Inflammatory macrophage treated with lipopolysaccharide for 1 hour (primary cell): Measurements from ENCODE around the gene PIK3CB.
A peak's percentile ranks its signal among the peaks of the same experiment; 100 is the strongest.
"Not testable (repeated sequence)": the region's sequence is repeated elsewhere in the genome, so short reads cannot be mapped to it uniquely, and the experiment has no call there.

Experiments used
- DNase-seq, 2 donors: peaks; one replicate each; pipeline ENCODE4 v3.0.0-alpha.2; 2020 to 2022

Gene PIK3CB

DNA sequence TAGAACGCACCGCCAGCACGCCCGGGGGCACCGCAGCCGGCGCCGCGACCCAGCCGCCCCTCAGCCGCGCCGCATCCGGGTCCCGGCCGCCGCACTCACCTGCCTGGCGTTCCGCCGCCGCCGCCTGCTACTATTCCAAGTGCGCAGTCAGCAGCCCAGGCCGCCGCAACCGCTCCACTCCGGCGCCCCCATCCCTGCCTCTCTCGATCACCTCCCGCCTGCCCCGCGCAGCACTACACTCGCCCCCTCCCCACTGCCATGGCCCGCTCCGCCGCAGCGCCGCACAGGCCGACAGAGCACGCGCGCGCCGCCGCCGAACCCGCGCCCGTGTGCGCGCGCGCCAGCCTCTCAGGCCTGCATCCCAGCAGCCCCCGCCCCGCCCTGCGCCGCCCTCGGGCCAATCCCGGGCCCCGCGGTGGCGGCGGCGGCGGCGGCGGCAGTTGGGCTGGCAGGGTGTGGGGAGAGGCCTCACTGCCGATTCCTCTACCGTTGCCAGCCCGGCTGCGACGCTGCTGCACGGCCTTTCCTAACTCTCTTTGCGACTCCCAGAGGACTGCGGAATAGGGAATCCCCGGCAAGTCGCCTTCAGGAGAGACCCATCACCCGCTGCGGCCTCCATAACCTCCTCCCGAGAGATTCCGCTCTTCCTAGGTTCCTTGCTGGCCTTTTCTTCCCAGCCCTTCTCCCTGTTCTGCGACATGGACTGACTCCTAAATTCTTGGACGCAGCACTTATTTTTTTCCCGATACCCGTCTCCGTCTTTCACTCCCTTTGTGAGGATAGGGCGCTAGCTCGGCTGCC, at the start of gene PIK3CB:
Gene PIK3CB, minus strand, starts transcription at position 333 of the 801 bp plus-strand sequence. CDS start 75,585 bp downstream, outside the sequence.
- DNase-seq = peak; percentile 83 to 87

DNA sequence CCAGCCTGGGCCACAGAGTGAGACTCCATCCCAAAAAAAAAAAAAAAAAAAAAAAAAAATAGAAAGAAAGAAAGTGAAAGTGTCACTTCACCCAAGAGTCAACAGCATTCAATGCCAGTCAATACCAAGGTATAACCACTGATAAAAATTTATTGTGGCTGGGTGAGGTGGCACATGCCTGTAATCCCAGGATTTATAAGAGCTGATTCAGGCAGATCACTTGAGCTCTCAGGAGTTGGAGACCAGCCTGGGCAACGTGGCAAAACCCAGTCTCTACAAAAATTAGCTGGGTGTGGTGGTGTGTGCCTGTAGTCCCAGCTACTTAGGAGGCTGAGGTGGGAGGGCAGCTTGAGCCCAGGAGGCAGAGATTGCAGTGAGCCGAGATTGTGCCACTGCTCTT, 46.5 kb upstream of the PIK3CB start:
- DNase-seq = no peak

DNA sequence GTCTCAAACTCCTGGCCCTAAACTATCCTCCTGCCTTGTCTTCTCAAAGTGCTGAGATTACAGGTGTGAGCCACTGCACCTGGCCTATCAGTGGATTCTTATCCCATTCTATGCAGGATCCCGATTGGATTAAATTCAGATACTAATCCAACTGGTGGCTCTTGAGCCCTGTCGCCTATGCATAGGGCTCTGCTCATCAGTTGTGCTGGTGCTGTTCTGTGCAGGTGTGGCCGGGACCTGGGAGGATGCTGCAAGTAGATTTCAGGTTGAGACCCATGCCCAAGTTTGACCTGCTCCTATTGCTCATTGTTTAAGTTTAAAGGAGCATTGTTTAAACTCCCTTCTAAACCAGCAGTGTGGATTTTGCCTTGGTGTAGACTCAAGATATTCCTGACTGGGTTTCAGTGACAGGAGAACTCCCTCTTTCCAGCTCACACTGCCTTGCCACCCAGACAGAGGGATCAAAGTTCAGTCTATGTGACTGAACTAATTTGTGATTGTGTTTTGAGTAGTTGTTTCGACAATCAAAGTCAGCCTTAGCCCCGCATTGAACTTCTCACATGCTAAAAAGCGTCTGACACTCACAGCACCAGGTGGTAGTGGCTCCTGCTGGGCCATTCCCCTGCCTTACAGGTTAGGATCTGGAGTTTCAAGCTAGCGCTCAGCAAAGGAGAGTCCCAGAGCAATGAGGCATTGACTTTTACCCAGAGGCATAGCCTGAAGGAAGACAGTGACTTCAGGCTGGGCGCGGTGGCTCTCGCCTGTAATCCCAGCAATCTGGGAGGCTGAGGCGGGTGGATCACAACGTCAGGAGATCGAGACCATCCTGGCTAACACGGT, 45.0 kb upstream of the PIK3CB start:
- no peak for DNase-seq

DNA sequence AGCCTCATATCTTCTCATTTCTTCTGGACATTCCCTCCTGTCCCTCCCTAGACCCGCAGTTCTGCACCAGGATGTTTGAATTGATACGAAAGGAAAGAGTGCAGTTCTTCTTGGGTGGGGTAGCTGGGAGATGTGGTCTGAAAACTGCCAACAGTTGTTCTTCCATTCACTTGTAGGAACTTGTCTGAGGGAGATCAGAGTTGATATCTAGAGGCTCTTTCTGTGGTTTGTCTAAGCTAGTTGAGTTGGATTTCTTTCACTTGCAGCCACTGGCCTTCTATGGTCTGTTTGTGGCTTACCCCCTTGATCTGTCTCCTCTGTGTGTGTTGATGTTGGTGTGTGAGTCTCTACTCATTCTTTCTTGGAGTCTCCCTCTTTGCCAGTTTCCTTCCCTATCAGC, 42.5 kb upstream of the PIK3CB start:
- DNase-seq = no peak

DNA sequence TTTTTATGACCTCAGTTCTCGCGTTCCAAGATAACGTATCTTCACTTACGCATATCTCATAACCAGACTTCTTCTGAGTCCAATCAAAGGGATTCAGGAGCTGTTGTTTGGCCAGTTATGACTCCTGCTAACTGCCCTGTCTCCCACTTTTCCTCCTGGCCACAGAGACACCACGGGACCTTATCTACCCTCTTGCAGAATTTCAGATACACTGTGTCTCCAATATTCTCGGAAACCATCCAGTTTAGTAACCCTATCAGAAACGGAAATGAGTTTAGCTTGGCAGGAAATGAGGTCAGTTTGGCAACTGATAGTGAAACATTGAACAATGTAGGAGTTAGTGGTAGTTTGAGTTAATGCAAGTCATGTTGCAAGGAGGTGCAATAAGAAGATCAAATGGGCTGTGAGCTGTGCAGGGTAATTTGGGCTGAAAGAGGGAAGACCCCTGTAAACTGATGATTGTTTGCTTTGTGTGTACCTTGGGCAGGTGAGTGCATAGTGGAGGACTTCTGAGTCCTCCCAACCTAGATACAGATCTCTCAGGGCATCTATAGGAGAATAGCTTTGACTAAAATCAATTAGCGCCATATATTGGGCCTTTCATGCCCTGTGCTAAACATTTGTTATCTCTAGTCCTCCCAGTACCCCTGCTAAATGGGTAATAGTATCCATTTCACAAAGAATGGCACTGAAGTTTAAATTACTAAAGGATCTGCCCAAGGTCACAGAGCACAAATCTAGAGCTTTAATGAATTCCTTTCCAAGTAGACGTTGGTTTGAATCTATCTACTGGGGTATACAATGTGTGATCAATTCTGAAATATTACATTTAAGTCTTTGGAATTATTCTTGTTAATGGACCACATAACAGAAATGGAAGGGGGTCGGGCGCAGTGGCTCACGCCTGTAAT, 41.3 kb upstream of the PIK3CB start:
- DNase-seq = peak; percentile 82 to 87

DNA sequence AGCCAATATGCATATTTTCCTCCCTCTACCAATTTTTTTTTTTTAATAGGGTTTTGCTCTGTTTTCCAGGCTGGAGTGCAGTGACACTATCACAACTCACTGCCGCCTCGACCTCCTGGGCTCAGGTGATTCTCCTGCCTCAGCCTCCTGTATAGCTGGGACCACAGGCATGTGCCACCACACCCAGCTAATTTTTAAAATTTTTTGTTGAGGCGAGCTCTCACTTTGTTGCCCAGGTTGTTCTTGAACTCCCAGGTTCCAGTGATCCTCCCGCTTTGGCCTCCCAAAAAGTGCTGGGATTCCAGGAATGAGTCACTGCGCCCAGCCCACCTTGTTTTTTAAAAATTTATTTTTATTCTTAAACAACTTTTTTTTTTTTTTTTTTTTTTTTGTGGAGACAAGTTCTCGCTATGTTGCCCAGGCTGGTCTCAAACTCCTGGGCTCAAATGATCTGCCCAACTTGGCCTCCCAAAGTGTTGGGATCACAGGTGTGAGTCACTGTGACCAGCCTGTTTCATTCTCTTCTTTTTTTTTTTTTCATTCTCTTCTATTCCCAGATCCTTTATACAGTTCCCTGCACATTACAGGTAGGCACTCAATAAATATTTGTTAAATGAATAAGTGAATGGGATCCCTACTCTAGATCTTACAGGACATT, 40.5 kb upstream of the PIK3CB start:
- DNase-seq = no peak

DNA sequence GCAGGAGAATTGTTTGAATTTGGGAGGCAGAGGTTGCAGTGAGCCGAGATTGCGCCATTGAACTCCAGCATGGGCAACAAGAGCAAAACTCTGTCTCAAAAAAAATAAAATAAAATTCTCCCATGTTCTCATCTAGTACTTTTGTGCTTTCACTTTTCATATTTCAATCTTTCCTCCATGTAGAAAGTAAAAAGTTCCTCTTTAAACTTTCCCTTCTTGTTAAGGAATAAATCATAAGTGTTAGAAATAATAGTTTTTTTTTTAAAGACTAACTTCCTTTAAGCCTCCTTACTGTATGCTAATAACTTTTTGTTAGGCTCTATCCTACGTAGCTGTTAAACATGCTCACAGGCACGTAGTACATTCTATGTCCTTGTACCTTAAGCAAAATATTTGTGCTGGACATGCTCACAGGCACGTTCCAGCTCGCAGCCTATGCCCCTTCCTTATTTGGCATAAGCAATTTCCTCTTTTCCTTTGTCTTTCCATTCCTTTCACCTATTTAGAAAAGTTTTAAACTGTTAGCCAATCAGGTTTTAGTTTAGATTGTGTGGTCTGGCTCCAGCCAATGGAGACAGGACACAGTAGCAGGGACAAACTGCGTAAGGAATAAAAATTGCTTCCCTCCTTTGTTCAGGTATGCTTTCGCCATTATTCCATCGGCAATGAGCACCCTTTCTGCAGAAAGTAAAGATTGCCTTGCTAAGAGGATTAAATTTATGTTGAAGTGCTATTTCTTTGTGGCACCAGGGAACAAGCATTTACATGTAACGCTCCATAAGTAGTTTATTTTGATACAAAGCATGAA, 38.9 kb upstream of the PIK3CB start:
- DNase-seq = peak; percentile 57 to 80

DNA sequence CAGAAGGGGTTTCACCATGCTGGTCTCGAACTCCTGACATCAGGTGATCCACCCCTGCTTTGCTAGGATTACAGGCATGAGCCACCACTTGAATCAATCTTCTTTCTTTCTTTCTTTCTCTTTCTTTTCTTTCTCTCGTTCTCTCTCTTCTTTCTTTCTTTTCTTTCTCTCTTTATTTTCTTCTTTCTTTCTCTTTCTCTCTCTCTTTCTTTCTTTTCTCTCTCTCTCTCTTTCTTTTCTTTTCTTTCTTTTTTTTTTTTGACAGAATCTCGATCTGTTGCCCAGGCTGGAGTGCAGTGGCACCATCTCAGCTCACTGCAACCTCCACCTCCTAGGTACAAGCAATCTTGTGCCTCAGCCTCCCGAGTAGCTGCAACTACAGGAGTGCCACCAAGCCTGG, 37.9 kb upstream of the PIK3CB start:
- DNase-seq = no peak

DNA sequence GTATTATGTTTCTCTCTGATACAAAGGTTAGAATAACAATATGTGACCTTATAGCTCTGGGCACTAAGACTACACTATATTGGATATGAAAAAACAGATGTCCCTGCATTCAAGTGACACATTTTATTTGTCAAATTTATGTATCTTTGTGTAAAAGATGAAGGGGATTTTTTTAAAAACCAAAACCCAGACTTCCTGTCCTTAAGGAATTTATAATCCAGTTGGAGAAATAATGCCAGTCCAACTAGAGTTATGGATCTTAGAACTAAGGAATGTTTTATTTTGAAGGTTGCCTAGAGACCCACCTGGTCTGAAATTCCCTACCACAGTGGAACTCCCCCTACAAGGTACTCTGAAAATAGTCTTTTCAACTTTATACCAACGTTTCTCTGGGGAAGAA, 33.3 kb upstream of the PIK3CB start:
- DNase-seq = no peak

DNA sequence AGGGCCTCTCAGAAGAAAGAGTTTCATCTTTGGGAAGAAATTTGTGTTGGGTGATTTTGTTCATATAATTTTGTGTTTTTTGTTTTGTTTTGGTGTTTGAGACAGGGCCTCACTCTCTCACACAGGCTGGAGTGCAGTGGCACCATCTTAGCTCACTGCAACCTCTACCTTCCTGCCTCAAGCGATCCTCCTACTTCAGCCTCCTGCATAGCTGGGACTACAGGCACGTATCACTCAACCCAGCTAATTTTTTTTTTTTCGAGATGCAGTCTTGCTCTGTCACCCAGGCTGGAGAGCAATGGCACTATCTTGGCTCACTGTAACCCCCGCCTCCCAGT, 29.0 kb upstream of the PIK3CB start:
- no peak for DNase-seq

DNA sequence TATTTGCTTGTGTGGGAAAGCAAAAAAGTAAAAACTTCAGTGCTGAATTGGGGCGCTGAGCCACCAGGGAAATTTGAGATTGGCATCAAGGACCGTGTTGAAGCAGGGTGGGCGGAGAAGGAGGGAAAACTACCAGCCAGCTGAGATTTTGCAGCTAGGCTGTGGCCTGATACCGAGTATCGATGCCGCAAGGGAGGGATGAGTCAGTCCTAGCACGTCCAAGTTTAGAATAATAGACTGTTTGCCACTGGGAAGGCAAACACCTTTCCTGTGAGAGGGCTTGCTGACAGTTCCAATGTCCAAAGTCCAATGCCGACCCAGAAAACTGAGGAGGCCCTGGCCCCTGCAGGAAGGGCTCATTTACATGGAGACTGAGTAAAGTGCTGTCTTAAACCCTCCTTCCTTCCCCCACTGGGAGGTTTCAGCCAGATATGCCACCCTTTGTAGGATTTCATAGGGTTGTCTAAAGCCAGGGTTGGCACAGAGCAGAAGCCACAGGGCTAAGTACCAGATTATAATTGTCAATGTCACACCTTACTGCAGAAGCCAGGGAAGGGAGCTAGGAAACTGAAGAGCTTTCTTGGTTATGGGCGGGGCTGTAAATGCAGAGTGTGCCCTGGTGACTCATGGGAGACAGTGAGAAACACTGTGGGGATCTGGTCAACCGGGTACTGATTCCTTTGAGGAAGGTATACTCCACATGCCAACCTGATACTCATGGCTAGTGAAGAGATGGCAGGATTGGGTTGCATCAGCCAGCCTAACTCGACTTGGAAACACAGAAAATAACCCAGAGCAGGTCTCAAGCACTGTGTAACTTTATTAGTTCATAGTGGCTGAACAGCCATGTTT, 28.4 kb upstream of the PIK3CB start:
- DNase-seq = peak; percentile 64 to 79

DNA sequence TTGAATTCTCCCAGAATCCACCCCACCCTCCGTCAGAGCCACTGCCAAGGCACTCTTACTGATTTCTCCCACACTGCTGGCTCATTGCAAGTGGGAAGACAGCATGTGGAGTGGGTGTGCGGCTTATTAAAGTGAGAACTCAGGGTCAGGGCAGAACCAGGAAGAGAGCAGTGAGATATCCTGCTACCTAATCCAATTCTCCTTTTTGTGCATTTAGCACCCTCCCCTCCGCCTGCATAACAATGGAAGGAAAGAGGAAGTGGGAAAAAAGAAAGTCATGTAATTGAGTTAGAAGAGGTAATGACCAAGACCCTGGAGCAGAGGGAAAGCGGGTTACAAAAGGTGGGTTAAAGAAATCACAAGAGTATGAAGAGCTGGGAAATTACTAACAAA, 27.8 kb upstream of the PIK3CB start:
- DNase-seq = peak; percentile 75 to 91

DNA sequence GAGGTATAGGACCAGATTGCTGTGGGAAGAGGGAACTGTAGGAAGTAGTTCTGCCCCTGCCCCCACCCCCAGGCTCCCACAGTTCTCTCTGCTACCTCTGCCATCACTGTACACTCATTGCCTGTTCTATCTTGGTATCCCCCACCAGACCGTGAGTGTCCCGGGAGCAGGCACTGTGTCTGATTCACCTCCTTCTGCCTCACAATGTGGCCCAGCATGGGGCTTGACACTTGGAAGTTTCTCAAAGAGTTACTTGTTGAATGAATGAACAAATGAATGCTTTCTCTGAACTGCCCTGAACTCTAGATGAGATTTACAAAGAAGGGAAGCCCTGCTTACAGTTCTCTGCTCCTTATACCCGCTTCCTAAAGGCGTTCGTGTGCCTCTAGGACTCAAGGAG, 27.1 kb upstream of the PIK3CB start:
- peak in 1 of 2 donors; percentile 33 for DNase-seq

DNA sequence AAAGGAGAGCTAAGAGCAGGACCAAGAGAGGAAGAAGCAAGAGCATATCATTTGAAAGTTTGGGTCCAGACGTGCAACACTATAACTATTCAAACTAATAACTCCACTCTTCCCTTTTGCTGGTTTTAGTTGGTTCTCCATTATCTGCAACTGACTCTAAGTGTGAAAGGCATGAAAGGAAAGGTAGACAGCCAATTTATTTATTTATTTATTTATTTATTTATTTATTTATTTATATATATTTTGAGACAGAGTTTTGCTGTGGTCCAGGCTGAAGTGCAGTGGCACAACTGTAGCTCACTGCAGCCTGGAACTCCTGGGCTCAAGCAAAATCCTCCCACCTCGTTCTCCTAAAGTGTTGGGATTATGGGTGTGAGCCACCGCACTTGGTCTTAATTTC, 22.1 kb upstream of the PIK3CB start:
- no peak for DNase-seq

DNA sequence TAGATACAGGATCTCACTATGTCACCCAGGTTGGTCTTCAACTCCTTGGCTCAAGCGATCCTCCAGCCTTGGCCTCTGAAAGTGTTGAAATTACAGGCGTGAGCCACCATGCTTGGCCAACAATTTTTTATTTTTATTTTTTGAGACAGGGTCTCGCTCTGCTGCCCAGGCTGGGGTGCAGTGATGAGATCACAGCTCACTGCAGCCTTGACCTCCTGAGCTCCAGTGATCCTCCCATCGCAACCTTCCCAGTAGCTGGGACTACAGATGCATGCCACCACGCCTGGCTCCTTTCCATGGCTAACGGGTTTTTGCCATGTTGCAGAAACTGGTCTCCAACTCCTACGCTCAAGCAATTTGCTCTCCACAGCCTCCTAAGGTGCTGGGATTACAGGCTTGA, 20.2 kb upstream of the PIK3CB start:
- no peak for DNase-seq

DNA sequence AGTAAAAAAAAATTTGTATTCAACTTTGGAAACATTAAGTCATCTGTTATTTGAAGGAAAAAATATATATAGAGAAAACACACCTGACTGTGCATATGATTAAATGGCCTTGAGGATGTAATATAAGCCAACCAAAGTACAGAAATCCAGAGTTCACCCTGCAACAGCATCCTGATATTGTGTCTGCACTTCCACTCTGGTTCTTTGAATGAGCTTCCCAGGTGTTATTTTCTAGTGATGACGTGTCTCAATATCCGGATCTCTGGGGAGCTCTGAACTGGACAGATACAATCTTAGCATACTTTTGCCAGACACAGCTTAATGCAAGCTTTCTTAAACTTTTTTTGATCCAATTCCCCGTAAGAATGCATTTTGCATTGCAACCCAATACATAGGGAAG, 19.5 kb upstream of the PIK3CB start:
- DNase-seq = no peak

DNA sequence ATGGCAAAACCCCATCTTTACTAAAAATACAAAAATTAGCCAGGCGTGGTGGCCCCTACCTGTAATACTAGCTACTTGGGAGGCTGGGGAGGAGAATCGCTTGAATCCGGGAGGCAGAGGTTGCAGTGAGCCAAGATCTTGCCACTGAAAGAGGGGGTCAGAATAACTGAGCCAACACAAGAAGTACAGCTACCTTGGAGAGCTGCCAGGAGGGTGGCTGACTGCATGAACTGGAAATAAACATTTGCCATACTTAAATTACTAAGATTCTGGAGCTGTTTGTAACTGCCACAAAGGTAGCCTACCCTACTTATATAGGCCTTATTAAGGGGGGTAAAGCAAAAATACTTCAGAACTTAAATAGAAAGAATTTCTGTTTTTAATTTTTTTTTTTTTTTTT, 15.4 kb upstream of the PIK3CB start:
- DNase-seq = no peak

DNA sequence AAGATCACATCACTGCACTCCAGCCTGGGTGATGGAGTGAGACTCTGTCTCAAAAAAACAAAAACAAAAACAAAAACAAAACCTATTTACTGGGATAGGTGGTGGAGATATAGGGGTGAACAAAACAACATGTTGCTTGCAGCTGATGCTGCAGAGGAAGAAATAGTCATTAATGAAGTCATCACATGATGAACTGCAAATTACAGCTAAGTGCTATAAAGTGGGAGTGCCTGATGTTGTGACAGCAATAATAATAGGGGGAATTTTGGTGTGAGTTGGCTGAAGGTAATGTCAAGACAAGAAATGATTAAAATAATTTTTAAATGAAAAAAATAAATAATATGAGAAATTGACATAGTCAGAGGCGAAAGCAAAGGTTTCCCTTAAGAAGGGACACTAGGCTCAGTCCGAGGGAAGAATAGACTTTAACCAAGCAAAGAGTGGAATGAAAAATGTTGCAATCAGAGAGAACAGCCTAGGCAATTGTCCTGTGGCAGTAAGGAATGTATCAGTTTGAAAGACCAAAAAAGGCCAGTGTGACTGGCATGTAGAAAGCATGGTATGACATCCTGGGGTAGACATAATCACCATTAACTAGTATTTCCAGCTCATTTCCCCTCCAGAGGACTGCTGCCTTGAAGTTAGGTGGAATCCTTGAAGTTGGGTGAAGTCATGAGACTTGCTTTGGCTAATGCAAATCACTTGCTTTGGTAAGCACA, 14.7 kb upstream of the PIK3CB start:
- no peak for DNase-seq

DNA sequence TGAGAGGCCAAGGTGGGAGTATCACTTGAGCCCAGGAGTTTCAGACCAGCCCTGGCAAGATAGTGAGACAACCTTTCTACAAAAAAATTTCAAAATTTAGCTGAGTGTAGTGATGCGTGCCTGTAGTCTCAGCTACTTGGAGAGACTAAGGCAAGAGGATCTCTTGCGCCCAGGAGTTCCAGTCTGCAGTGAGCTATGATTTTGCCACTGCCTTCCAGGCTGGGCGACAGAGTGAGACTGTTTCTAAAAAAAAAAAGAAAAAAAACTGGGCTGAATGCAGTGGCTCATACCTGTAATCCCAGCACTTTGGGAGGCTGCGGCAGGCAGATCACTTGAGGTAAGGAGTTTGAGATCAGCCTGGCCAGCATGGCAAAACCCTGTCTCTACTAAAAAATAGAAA, 14.0 kb upstream of the PIK3CB start:
- DNase-seq = no peak

DNA sequence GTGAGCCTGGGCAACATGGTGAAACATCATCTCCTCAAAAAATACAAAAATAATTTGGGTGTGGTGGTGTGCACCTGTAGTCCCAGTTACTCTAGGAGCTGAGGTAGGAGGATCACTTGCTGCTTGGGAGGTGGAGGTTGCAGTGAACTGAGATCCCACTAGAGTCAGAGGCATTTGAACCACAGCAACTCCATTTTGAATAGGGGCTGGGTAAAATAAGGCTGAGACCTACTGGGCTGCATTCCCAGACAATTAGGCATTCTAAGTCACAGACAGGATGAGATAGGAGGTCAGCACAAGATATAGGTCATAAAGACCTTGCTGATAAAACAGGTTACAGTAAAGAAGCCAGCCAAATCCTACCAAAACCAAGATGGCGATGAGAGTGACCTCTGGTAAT, 12.1 kb upstream of the PIK3CB start:
- not testable (repeated sequence) for DNase-seq
